D721Med (cell line): ENCODE measurements around the gene FIGNL2.

Experiments used
- DNase-seq: peaks from one replicate; pipeline ENCODE4 v3.0.0; 2011; ENCODE audit warnings: low spot score; ENCODE audit not compliant: insufficient read length
- FAIRE-seq: peaks from 2 replicates; lab custom pipeline; 2011; peaks lifted over from hg19 to GRCh38; lab: Jason Lieb, UNC
- TF ChIP-seq, protein P1 (sequence below): IDR thresholded peaks from 2 replicates; pipeline ENCODE4 v1.5.1; 2012; ENCODE audit warnings: mild to moderate bottlenecking, control low read depth; ENCODE audit not compliant: insufficient read depth; ENCODE audit errors: missing control alignments

FIGNL2 gene

DNA sequence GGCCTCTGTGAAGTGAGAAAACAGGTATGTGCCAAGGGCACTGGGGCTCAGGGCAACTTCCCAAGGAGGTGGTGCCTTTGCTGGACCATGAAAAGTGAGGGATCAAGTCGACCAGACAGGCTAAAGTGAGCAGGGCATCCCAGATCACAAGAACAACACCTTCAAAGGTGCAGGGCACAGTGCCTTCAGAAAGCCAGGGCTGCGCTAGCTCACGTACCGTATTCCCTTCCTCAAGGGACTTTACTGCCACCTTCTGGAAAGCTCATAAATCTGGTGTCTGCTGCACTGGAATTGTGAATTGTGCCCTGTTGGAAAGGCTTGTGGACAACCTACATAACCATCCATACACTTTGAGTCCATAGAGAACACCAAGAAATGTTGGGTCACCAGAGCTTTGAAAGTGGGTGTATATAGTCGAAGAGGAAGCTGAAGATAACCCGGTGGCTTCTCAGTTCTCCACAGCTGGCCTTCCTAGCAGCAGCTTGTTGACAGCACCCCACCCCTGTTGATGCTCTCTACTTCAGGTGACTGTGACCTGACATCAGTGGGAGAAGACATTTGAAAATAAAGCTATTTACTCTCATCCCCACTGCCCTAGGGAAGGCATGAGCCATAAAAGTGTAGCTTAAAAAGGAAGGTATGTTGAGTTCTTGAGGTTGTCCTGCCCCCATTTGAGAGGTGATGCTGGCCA is 24.5 kb downstream of the FIGNL2 start:
- FAIRE-seq = peak; percentile 32
- no peak for DNase-seq
- TF ChIP-seq, protein P1, sequence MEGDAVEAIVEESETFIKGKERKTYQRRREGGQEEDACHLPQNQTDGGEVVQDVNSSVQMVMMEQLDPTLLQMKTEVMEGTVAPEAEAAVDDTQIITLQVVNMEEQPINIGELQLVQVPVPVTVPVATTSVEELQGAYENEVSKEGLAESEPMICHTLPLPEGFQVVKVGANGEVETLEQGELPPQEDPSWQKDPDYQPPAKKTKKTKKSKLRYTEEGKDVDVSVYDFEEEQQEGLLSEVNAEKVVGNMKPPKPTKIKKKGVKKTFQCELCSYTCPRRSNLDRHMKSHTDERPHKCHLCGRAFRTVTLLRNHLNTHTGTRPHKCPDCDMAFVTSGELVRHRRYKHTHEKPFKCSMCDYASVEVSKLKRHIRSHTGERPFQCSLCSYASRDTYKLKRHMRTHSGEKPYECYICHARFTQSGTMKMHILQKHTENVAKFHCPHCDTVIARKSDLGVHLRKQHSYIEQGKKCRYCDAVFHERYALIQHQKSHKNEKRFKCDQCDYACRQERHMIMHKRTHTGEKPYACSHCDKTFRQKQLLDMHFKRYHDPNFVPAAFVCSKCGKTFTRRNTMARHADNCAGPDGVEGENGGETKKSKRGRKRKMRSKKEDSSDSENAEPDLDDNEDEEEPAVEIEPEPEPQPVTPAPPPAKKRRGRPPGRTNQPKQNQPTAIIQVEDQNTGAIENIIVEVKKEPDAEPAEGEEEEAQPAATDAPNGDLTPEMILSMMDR = peak; percentile 86

DNA sequence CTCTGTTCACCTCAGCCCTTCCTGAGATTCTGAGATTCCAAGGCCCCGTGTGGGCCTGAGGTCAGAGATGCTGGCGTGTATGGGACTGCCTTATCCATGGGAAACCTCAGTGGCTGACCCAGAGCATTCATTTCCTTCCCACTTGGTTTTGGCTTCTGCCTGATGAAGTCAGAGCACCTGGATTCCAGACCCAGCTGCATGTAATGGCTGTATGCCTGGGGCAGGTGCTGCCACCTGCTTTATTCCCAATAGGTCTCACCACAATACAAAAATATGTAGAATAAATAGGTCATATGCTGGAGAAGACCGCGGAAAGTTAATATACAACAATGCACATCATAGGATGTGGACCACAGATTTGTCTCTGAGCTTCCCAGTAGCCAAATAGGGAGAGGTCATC is 25.6 kb downstream of the FIGNL2 start:
- TF ChIP-seq, protein P1 = no peak
- DNase-seq (no peak), FAIRE-seq (no peak)

DNA sequence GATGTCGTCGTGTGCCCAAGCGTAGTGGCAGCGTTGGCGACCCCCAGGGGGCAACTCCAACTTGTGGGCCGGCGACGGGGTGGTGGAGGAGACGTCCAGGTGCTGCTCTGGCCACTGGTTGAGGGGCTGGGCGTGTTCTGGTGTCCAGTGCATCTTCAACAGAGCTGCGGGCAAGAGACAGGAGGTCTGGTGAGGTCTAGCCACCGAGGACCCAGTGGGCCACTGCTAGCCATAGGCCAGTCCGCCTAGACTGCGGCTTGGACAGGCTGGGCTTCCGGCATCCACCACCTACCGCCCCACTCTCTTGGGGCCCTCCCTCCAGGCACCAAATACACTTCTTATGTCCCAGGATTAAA is 26.3 kb downstream of the FIGNL2 start:
- TF ChIP-seq, protein P1 = no peak
- DNase-seq (no peak), FAIRE-seq (no peak)

DNA sequence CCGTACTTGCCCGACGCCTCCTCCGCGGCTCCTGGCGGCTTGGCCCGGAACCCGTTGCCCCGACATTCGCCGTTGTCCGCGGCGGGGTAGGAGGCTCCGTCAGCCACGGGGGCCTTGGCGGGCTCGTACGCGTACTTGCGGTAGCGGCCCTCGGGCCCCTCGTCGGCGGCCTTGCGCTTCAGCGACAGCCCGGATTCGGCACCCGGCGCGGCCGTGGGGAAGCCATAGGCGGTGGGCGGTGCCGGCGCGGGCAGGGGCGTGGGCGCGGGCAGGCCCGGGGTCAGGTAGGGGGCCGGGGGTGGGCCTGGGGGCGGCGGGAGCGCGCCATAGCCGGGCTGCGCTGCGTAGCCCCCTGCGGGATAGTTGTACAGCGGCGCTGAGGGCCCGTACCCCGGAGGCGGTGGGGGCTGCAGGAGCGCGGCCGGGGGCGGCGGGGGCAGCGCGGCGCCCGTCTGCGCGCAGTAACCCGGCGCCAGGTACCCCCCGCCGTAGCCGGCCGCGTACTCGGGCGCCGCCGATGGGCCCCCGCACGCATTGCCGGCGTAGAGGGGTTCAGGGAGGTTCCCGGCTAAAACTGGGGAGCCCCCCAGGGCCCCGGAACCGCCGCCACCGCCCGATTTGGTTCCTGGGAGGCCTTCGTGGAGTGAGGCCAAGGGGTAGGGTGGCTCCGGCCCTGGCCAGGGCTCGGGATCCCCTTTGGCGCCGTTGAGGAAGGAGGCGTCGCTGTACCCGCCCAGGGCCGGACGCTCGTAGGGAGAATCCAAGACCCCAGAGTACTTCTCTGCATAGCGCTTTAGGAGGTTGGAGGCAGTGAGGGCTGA is 26.9 kb downstream of the FIGNL2 start:
- TF ChIP-seq, protein P1 = no peak
- DNase-seq (no peak), FAIRE-seq (no peak)

DNA sequence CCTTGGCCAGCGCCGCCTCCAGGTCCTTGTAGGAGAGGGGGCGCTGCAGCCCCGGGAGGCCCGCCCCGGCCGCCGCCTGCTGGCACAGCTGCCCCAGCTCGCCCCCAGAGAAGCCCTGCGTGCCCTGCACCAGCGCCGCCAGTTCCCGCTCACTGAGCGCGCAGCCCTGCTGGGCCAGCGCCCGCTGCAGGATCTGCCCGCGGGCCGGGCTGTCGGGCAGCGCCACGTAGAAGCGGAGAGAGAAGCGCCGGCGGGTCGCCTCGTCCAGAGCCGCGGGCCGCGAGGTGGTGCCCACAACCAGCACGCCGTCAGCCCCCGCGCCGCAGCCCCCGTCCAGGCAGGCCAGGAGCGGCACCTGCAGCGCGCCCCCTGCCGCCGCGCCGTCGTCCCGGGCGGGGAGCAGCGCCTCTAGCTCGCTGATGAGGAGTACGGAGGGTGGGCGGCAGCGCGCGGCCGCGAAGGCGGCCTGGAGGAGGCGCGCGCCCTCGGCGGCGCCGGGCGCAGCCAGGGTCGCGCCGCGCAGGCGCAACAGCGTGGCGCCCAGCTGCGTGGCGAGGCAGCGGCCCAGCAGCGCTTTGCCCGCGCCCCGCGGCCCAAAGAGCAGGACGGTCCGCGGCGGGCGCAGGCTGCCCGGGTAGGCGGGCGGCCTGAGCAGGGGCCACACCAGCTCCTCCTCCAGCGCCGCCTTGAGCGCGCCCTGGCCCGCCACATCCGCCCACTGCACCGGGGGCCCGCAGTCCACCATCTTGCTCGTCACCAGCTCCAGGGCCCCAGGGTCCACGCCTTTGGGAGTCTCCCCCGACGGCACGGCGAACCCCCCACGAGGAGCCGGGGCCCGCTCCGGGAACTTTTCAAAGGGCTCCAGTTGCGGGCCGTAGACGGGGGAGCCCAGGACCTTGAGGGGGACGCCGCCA is 27.7 kb downstream of the FIGNL2 start:
- TF ChIP-seq, protein P1 = peak; percentile 69
- peak; percentile 77 for DNase-seq
- FAIRE-seq = no peak

DNA sequence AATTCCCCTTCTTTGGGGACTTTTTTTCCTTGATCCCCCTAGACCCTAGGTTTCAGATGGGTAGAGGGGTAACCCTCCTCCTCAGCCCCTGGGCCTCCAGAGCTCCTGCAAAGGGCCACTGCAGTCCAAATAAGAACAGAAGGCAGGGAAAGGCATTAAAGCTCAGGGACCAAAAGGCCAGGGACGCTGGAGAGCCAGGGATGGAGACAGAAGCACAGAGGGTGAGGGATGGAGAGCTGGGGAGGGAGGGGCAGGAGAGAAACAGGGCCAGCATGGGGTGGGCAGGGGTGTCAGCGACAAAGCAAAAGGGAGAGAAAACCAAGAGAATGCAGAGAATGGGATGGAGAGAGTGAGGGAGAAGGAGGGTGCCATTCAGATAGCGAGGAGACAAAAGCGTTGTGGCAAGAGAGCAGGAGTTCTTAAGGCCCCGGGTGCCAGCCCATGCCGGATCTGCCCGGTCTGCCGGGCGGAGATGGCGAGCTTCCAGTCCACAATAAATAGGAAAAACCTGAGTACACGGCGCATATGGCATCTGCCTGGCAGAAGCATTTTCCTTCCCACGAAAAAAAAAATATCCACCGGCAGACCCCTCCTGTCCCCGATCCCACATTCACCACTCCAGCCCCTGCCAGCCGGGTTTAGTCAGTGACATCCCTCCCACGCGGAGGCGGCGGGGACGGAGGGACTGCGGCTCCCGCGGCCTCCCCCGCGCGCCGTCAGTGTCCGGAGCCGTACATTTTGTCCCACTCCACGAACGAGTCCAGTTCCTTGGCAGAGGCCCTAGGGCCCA is 28.6 kb downstream of the FIGNL2 start:
- TF ChIP-seq, protein P1 = no peak
- DNase-seq (no peak), FAIRE-seq (no peak)
